Measurements from ENCODE around the gene GOLGA6B. TPM values are rescaled to one million over a fixed set of nuclear protein-coding genes. Genes with fewer than 3 reads are reported as not detected.

The GOLGA6B gene
- polyA plus RNA-seq, 1 of the 3 experiments (the other 2 are of a cell fraction), result not detected

DNA sequence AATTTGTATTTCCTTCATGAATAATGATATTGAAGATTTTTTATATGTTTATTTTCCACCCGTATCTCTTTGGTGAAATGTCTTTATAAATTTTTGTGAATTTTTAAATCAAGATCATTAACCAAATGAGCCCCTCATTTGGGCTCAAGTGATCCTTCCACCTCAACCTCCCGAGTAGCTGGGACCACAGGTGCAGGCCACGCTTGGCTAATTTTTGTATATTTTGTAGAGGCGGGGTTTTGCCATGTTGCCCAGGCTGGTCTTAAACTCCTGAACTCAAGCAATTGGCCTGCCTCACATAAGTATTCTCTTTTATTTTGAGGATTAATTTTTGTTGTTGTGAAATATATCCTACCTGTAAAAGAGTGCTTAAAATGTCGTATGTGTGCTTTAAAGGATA, 36.4 kb downstream of the GOLGA6B start:
- no peaks in the 10 kb centered on the region for H3K9me2 ChIP-seq
- DNase-seq, result no peak
- H4K20me1 ChIP-seq (ENCODE audit: insufficient read depth), result no peaks in the 10 kb centered on the region; the same call in 1 of the 2 replicates
- no peaks in the 10 kb centered on the region for H3K4me1 ChIP-seq (ENCODE audit: control insufficient read depth in 1 of 2, insufficient read depth in 2 of 2, low read depth in 1 of 2, low read length in 1 of 2)
- H3F3A ChIP-seq (replicated peaks; ENCODE audit: insufficient read depth), result peaks cover 11% of the 10 kb centered on the region
- H3K79me2 ChIP-seq (ENCODE audit: insufficient read depth), result peaks cover 55% of the 10 kb centered on the region
- no peaks in the 10 kb centered on the region for H3K9me3 ChIP-seq
- ChIA-PET CTCF (interaction anchor here (0.6 to 0.8 kb wide), 3 partner anchors 31 to 941 kb away, joined by 3 read pairs; no protein-coding TSS in a partner anchor), POLR2A (no interaction called here)
- 96% methylated on average over 5 of the region's 5 CpGs for WGBS (ENCODE audit: low lambda C conversion rate)
- no peaks in the 10 kb centered on the region for H3K27me3 ChIP-seq (ENCODE audit: insufficient read depth)
- no peak overlapping the region for H3K4me3 ChIP-seq (ENCODE audit: low read depth in 2 of 2, low read length in 1 of 2)
- TF ChIP-seq MXI1 (IDR thresholded peaks at IDR 0.05; ENCODE audit: low read depth, low read length) (no peak), YY1 (IDR thresholded peaks at IDR 0.05; ENCODE audit: low read depth) (no peak), JUND (IDR thresholded peaks at IDR 0.05) (no peak), RCOR1 (IDR thresholded peaks at IDR 0.05; ENCODE audit: low read length) (no peak), TAF1 (IDR thresholded peaks at IDR 0.05; ENCODE audit: borderline replicate concordance, low read depth, low read length) (no peak), GATA2 (CRISPR knock-in tag; IDR thresholded peaks at IDR 0.05) (no peak), FOXJ3 (CRISPR knock-in tag; IDR thresholded peaks at IDR 0.05) (no peak), POLR2AphosphoS5 (IDR thresholded peaks at IDR 0.05; ENCODE audit: low read depth, low read length) (no peak), RXRA (IDR thresholded peaks at IDR 0.05; ENCODE audit: borderline replicate concordance, low read depth) (no peak), NRF1 (IDR thresholded peaks at IDR 0.05; ENCODE audit: low read depth, low read length) (no peak), RFX5 (IDR thresholded peaks at IDR 0.05; ENCODE audit: low read length) (no peak), ELF1 (IDR thresholded peaks at IDR 0.05) (no peak), MEF2A (IDR thresholded peaks at IDR 0.05; ENCODE audit: borderline replicate concordance, low read depth) (no peak), FOXM1 (IDR thresholded peaks at IDR 0.05; ENCODE audit: low read depth) (no peak), CHD2 (IDR thresholded peaks at IDR 0.05; ENCODE audit: low read length, partially characterized antibody) (no peak)
- TF ChIP-seq, protein P1, sequence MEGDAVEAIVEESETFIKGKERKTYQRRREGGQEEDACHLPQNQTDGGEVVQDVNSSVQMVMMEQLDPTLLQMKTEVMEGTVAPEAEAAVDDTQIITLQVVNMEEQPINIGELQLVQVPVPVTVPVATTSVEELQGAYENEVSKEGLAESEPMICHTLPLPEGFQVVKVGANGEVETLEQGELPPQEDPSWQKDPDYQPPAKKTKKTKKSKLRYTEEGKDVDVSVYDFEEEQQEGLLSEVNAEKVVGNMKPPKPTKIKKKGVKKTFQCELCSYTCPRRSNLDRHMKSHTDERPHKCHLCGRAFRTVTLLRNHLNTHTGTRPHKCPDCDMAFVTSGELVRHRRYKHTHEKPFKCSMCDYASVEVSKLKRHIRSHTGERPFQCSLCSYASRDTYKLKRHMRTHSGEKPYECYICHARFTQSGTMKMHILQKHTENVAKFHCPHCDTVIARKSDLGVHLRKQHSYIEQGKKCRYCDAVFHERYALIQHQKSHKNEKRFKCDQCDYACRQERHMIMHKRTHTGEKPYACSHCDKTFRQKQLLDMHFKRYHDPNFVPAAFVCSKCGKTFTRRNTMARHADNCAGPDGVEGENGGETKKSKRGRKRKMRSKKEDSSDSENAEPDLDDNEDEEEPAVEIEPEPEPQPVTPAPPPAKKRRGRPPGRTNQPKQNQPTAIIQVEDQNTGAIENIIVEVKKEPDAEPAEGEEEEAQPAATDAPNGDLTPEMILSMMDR (IDR thresholded peaks at IDR 0.05), result no peak
- TF ChIP-seq, protein P2, sequence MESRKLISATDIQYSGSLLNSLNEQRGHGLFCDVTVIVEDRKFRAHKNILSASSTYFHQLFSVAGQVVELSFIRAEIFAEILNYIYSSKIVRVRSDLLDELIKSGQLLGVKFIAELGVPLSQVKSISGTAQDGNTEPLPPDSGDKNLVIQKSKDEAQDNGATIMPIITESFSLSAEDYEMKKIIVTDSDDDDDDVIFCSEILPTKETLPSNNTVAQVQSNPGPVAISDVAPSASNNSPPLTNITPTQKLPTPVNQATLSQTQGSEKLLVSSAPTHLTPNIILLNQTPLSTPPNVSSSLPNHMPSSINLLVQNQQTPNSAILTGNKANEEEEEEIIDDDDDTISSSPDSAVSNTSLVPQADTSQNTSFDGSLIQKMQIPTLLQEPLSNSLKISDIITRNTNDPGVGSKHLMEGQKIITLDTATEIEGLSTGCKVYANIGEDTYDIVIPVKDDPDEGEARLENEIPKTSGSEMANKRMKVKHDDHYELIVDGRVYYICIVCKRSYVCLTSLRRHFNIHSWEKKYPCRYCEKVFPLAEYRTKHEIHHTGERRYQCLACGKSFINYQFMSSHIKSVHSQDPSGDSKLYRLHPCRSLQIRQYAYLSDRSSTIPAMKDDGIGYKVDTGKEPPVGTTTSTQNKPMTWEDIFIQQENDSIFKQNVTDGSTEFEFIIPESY (IDR thresholded peaks at IDR 0.05; ENCODE audit: borderline replicate concordance, low read depth), result no peak
- TF ChIP-seq, protein P3, sequence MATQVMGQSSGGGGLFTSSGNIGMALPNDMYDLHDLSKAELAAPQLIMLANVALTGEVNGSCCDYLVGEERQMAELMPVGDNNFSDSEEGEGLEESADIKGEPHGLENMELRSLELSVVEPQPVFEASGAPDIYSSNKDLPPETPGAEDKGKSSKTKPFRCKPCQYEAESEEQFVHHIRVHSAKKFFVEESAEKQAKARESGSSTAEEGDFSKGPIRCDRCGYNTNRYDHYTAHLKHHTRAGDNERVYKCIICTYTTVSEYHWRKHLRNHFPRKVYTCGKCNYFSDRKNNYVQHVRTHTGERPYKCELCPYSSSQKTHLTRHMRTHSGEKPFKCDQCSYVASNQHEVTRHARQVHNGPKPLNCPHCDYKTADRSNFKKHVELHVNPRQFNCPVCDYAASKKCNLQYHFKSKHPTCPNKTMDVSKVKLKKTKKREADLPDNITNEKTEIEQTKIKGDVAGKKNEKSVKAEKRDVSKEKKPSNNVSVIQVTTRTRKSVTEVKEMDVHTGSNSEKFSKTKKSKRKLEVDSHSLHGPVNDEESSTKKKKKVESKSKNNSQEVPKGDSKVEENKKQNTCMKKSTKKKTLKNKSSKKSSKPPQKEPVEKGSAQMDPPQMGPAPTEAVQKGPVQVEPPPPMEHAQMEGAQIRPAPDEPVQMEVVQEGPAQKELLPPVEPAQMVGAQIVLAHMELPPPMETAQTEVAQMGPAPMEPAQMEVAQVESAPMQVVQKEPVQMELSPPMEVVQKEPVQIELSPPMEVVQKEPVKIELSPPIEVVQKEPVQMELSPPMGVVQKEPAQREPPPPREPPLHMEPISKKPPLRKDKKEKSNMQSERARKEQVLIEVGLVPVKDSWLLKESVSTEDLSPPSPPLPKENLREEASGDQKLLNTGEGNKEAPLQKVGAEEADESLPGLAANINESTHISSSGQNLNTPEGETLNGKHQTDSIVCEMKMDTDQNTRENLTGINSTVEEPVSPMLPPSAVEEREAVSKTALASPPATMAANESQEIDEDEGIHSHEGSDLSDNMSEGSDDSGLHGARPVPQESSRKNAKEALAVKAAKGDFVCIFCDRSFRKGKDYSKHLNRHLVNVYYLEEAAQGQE (IDR thresholded peaks at IDR 0.05; ENCODE audit: low read depth, low read length), result no peak
- TF ChIP-seq, protein P4, sequence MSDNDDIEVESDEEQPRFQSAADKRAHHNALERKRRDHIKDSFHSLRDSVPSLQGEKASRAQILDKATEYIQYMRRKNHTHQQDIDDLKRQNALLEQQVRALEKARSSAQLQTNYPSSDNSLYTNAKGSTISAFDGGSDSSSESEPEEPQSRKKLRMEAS (IDR thresholded peaks at IDR 0.05; ENCODE audit: low read depth), result no peak
- no peak overlapping the region for H3K9ac ChIP-seq
- no peak overlapping the region for H3K27ac ChIP-seq (ENCODE audit: low read depth in 2 of 2, low read length in 1 of 2)
- H2AFZ ChIP-seq (ENCODE audit: low read depth), result no peak overlapping the region
- H3K4me2 ChIP-seq, result no peak overlapping the region
- H3K36me3 ChIP-seq (replicated peaks in 1 of 2; ENCODE audit: control insufficient read depth in 1 of 2, insufficient read depth in 2 of 2, low read length in 1 of 2), result no peaks in the 10 kb centered on the region

Measured in SK-N-SH (cell line).